SK-N-SH (cell line): ENCODE measurements around the gene PTPRD. TPM values are rescaled to one million over a fixed set of nuclear protein-coding genes. Genes with fewer than 3 reads are reported as not detected.

Source experiments
- CTCF ChIA-PET: fragments of 300-600, 350-600 bp; formaldehyde crosslinking; extraction: SDS; loops from one replicate; lab custom pipeline; 2021; lab: Yijun Ruan, JAX
- POLR2A ChIA-PET: fragments of 350-600 bp; sonication (Branson Sonifier 250); formaldehyde crosslinking; extraction: SDS; loops from one replicate; lab custom pipeline; 2020; ENCODE audit warnings: antibody characterized with exemption, inconsistent platforms; lab: Yijun Ruan, JAX
- DNase-seq: peaks from one replicate; pipeline ENCODE4 v3.0.0; 2012
- H2AFZ ChIP-seq: fragments of 200-600 bp; sonication (generic); 2 replicates; pipeline ENCODE4 v1.8.1; 2016; ENCODE audit warnings: antibody characterized with exemption, mild to moderate bottlenecking, low read depth
- H3F3A ChIP-seq: fragments of 200-600 bp; sonication (generic); replicated peaks from 2 replicates; pipeline ENCODE3; 2016; ENCODE audit warnings: antibody characterized with exemption, mild to moderate bottlenecking; ENCODE audit not compliant: insufficient read depth
- H3K27ac ChIP-seq, 2 experiments: fragments of 200-500 bp in 1 of 2; fragments of 200-600 bp in 1 of 2; sonication (Bioruptor generic) in 1 of 2; sonication (generic), shearing (Covaris generic) in 1 of 2; 2 replicates each; pipeline versions ENCODE4 v1.5.1 to v1.6.1; 2014 to 2016; ENCODE audit warnings: low read depth in 2 of 2, inconsistent platforms in 1 of 2, low read length in 1 of 2, mild to moderate bottlenecking in 1 of 2, mixed read lengths in 1 of 2
- H3K27me3 ChIP-seq: fragments of 200-600 bp; sonication (generic), shearing (Covaris generic); 2 replicates; pipeline ENCODE4 v1.6.1; 2016; ENCODE audit warnings: mixed run types; ENCODE audit not compliant: insufficient read depth
- H3K36me3 ChIP-seq, 2 experiments: fragments of 200-500 bp in 1 of 2; fragments of 200-600 bp in 1 of 2; sonication (Bioruptor generic) in 1 of 2; sonication (generic) in 1 of 2; replicated peaks in 1 of 2; 2 replicates each; pipeline versions ENCODE3 to v1.5.1; 2014 to 2016; ENCODE audit warnings: low read length in 1 of 2, mild to moderate bottlenecking in 1 of 2; ENCODE audit not compliant: insufficient read depth in 2 of 2, control insufficient read depth in 1 of 2
- H3K4me1 ChIP-seq, 2 experiments: fragments of 200-500 bp in 1 of 2; fragments of 200-600 bp in 1 of 2; sonication (Bioruptor generic) in 1 of 2; sonication (generic), shearing (Covaris generic) in 1 of 2; 2 replicates each; pipeline versions ENCODE4 v1.5.1 to v1.6.1; 2014 to 2016; ENCODE audit warnings: low read depth in 1 of 2, low read length in 1 of 2, mixed run types in 1 of 2; ENCODE audit not compliant: insufficient read depth in 2 of 2, control insufficient read depth in 1 of 2
- H3K4me2 ChIP-seq: fragments of 200-600 bp; sonication (generic), shearing (Covaris generic); 2 replicates; pipeline ENCODE4 v1.6.1; 2017; ENCODE audit warnings: mixed run types
- H3K4me3 ChIP-seq, 2 experiments: fragments of 200-500 bp in 1 of 2; fragments of 200-600 bp in 1 of 2; sonication (Bioruptor generic) in 1 of 2; sonication (generic), shearing (Covaris generic) in 1 of 2; 2 replicates each; pipeline versions ENCODE4 v1.5.1 to v1.8.1; 2014 to 2016; ENCODE audit warnings: low read depth in 2 of 2, inconsistent platforms in 1 of 2, low read length in 1 of 2, mild to moderate bottlenecking in 1 of 2, mixed read lengths in 1 of 2, moderate library complexity in 1 of 2
- H3K79me2 ChIP-seq: fragments of 200-600 bp; sonication (generic); 2 replicates; pipeline ENCODE4 v1.8.1; 2017; ENCODE audit warnings: mild to moderate bottlenecking; ENCODE audit not compliant: insufficient read depth
- H3K9ac ChIP-seq: fragments of 200-600 bp; sonication (generic); 2 replicates; pipeline ENCODE4 v1.6.1; 2017; ENCODE audit warnings: mixed run types
- H3K9me2 ChIP-seq: fragments of 200-600 bp; sonication (generic); 2 replicates; pipeline ENCODE4 v1.6.1; 2017; ENCODE audit warnings: mixed run types
- H3K9me3 ChIP-seq: fragments of 200-600 bp; sonication (generic); 2 replicates; pipeline ENCODE4 v1.6.1; 2017; ENCODE audit warnings: mixed run types, mild to moderate bottlenecking, moderate library complexity
- H4K20me1 ChIP-seq: fragments of 200-600 bp; sonication (generic); 2 replicates; pipeline ENCODE4 v1.6.1; 2017; ENCODE audit warnings: mild to moderate bottlenecking, mixed run types; ENCODE audit not compliant: insufficient read depth
- EP300 ChIP-seq, 2 experiments: IDR thresholded peaks; 2 replicates each; pipeline versions ENCODE4 v1.4.0 to v1.6.1; 2012; ENCODE audit warnings: borderline replicate concordance in 1 of 2, low read depth in 1 of 2, low read length in 1 of 2
- FOXJ3 ChIP-seq: sonication (generic); formaldehyde crosslinking; IDR thresholded peaks from 2 replicates; pipeline ENCODE4 v1.5.1; 2020; ENCODE audit warnings: mild to moderate bottlenecking, missing genetic modification reagents
- JUND ChIP-seq: IDR thresholded peaks from 2 replicates; pipeline ENCODE4 v1.4.0; 2012
- NRF1 ChIP-seq: IDR thresholded peaks from 2 replicates; pipeline ENCODE4 v1.6.1; 2012; ENCODE audit warnings: low read depth, mild to moderate bottlenecking, low read length
- TCF12 ChIP-seq: IDR thresholded peaks from 2 replicates; pipeline ENCODE4 v1.4.0; 2012
- WGBS: methylation state at CpG from one replicate; pipeline ENCODE4 v1.1.6; 2017; ENCODE audit warnings: low lambda C conversion rate; 5-methylcytosine and 5-hydroxymethylcytosine counted together
- polyA plus RNA-seq, 3 experiments: library from polyadenylated mRNA; depleted of rRNA; stranded (reverse); fragments of >200 nt; gene quantifications; 2 replicates each; pipeline ENCODE4 v1.2.3, GENCODE V29; 2012
- TF ChIP-seq, protein P1 (sequence below): IDR thresholded peaks from 2 replicates; pipeline ENCODE4 v1.4.0; 2012; ENCODE audit warnings: low read depth, borderline replicate concordance
- TF ChIP-seq, protein P2 (sequence below): IDR thresholded peaks from 2 replicates; pipeline ENCODE4 v1.6.1; 2012; ENCODE audit warnings: mild to moderate bottlenecking, low read depth, low read length, moderate library complexity

The PTPRD gene
- polyA plus RNA-seq, 1 of the 3 experiments (the other 2 are of a cell fraction), result 0.15 TPM

DNA sequence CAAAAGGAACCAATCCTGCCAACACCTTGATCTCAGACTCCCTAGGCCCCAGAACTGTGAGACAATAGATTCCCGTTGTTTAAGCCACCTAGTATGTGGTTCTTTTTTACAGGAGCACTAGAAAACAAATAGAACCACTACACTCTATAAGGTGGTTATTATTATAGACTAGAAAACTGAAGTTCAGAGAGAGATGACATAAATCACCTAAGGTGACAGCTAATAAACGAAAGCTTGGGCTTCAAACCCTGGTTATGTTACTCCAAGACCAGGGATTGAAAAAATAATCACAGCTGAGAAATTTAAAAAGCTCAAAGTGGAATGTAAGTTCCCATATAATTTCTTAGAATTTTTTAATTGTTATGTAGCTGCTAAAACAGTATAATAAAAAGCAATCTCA is 2097.1 kb downstream of the PTPRD start:
- H3K27ac ChIP-seq, result no peak overlapping the region
- 21% methylated on average over 2 of the region's 2 CpGs for WGBS
- H3K9ac ChIP-seq, result no peak overlapping the region
- no peaks in the 10 kb centered on the region for H3K9me3 ChIP-seq
- POLR2A ChIA-PET, result no interaction called here
- no peaks in the 10 kb centered on the region for H4K20me1 ChIP-seq
- TF ChIP-seq JUND (no peak), NRF1 (no peak), FOXJ3 (no peak), TCF12 (no peak)
- TF ChIP-seq, all 33 proteins: peak for 0
- Histone ChIP-seq H3F3A (no peaks in the 10 kb centered on the region), H3K79me2 (no peaks in the 10 kb centered on the region), H2AFZ (no peak overlapping the region), H3K27me3 (no peaks in the 10 kb centered on the region), H3K4me2 (no peak overlapping the region), H3K36me3 (no peaks in the 10 kb centered on the region), H3K4me3 (no peak overlapping the region), H3K9me2 (no peaks in the 10 kb centered on the region), H3K4me1 (no peaks in the 10 kb centered on the region)
- CTCF ChIA-PET, result no interaction called here
- no peak for DNase-seq

DNA sequence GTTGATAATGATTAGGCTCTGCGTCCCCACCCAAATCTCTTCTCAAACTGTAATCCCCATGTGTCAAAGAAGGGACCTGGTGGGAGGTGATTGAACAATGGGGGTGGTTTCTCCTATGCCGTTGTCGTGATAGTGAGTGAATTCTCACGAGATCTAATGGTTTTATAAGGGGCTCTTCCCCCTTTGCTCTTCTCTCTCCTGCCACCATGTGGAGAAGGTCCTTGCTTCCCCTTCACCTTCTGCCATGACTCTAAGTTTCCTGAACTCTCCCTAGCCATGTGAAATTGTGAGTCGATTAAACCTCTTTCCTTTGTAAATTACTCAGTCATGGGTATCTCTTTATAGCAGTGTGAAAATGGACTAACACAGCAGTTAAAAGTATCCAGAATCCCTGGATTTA is 2098.0 kb downstream of the PTPRD start:
- ChIA-PET POLR2A (no interaction called here), CTCF (no interaction called here)
- no peak overlapping the region for H3K9ac ChIP-seq
- no peak overlapping the region for H2AFZ ChIP-seq
- no peak overlapping the region for H3K4me3 ChIP-seq
- WGBS, result 59% methylated on average over 5 of the region's 5 CpGs
- TF ChIP-seq, protein P1, sequence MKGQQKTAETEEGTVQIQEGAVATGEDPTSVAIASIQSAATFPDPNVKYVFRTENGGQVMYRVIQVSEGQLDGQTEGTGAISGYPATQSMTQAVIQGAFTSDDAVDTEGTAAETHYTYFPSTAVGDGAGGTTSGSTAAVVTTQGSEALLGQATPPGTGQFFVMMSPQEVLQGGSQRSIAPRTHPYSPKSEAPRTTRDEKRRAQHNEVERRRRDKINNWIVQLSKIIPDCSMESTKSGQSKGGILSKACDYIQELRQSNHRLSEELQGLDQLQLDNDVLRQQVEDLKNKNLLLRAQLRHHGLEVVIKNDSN, result no peak
- TF ChIP-seq JUND (no peak), EP300 (IDR thresholded peaks at IDR 0.05; ENCODE audit: borderline replicate concordance in 1 of 2, low read depth in 1 of 2, low read length in 1 of 2) (no peak)
- TF ChIP-seq, protein P2, sequence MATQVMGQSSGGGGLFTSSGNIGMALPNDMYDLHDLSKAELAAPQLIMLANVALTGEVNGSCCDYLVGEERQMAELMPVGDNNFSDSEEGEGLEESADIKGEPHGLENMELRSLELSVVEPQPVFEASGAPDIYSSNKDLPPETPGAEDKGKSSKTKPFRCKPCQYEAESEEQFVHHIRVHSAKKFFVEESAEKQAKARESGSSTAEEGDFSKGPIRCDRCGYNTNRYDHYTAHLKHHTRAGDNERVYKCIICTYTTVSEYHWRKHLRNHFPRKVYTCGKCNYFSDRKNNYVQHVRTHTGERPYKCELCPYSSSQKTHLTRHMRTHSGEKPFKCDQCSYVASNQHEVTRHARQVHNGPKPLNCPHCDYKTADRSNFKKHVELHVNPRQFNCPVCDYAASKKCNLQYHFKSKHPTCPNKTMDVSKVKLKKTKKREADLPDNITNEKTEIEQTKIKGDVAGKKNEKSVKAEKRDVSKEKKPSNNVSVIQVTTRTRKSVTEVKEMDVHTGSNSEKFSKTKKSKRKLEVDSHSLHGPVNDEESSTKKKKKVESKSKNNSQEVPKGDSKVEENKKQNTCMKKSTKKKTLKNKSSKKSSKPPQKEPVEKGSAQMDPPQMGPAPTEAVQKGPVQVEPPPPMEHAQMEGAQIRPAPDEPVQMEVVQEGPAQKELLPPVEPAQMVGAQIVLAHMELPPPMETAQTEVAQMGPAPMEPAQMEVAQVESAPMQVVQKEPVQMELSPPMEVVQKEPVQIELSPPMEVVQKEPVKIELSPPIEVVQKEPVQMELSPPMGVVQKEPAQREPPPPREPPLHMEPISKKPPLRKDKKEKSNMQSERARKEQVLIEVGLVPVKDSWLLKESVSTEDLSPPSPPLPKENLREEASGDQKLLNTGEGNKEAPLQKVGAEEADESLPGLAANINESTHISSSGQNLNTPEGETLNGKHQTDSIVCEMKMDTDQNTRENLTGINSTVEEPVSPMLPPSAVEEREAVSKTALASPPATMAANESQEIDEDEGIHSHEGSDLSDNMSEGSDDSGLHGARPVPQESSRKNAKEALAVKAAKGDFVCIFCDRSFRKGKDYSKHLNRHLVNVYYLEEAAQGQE, result no peak
- no peaks in the 10 kb centered on the region for H3F3A ChIP-seq
- no peaks in the 10 kb centered on the region for H3K4me1 ChIP-seq
- no peaks in the 10 kb centered on the region for H3K9me2 ChIP-seq
- no peak overlapping the region for H3K4me2 ChIP-seq
- H3K79me2 ChIP-seq, result no peaks in the 10 kb centered on the region
- no peak for DNase-seq
- no peak overlapping the region for H3K27ac ChIP-seq
- H3K9me3 ChIP-seq, result no peaks in the 10 kb centered on the region
- H3K36me3 ChIP-seq, result no peaks in the 10 kb centered on the region
- no peaks in the 10 kb centered on the region for H4K20me1 ChIP-seq
- H3K27me3 ChIP-seq, result no peaks in the 10 kb centered on the region
